SH-SY5Y (cell line): ENCODE measurements around the gene GPR149.

Source experiments
- GATA2 ChIP-seq: IDR thresholded peaks from 2 replicates; pipeline ENCODE4 v1.6.1; 2011; ENCODE audit warnings: mild to moderate bottlenecking, low read depth, low read length
- GATA3 ChIP-seq: IDR thresholded peaks from 2 replicates; pipeline ENCODE4 v1.6.1; 2011; ENCODE audit warnings: low read depth, mild to moderate bottlenecking, low read length, moderate library complexity

DNA sequence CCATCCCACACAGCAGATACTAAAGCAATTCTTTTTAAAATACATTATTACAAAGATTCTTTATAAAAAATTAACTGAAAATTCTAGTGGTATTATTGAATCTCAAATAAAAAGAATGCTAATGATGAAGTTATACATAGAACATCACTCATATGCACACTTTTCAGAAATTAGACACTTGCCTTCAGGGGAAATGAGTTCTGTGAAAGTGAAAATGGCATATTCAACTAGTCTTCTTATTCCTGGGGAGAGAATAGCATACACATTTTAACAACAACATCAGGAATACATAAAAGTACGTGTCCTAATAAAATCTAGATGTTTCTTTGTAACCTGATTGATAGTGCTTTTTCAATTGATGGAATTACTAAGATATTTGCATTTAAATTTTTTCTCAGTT, 68.9 kb downstream of the GPR149 start:
- TF ChIP-seq GATA2: no peak
- TF ChIP-seq GATA3: no peak
